GM19025 (cell line): ENCODE results near the gene IFIT5.
"Not testable (repeated sequence)": the region's sequence is repeated elsewhere in the genome, so short reads cannot be mapped to it uniquely, and the experiment has no call there.

Experiments used
- ATAC-seq: cut with Tn5 transposase; IDR thresholded peaks from one replicate; pipeline ENCODE4 v1.9.1; 2021; ENCODE audit warnings: mild to moderate bottlenecking, low read depth, moderate library complexity; ENCODE audit not compliant: unreplicated experiment

The IFIT5 gene

GRCh38 chr10:89392974-89393373, 21.4 kb upstream of the IFIT5 start:
- ATAC-seq, result peak; percentile 38

DNA sequence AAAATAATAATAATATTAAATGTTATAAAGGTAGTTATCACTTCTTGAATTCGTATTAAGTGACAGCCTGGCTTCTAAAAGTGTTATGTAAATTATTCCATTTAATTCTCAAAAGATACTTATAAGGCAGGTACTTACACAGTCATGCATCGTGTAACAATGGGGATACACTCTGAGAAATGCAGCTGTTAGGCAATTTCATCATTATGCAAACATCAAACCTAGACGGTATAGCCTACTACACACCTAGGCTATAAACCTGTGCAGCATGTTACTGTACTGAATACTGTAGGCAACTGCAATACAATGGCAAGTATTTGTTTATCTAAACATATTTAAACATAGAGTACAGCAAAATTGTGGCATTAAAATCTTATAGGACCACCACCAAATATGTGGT, 20.5 kb upstream of the IFIT5 start:
- no peak for ATAC-seq

DNA sequence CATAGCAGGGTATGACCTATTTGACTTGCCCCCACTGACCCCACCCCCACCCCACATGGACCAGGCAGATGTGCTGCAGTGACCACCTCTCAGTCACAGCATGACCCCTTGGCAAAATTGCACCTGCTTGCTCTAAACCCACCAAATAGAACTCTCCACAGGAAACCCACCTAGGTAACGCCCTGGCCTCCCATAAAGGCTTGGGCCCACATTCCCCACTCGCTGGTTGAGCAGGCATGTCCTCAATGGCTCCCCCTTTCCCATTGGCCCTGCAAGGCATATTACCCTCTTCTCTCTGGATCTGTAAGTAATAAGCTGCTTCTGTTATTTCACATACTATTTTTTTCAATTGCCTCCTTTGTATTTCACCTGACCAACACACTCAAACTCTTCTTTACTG, 19.2 kb upstream of the IFIT5 start:
- no peak for ATAC-seq

DNA sequence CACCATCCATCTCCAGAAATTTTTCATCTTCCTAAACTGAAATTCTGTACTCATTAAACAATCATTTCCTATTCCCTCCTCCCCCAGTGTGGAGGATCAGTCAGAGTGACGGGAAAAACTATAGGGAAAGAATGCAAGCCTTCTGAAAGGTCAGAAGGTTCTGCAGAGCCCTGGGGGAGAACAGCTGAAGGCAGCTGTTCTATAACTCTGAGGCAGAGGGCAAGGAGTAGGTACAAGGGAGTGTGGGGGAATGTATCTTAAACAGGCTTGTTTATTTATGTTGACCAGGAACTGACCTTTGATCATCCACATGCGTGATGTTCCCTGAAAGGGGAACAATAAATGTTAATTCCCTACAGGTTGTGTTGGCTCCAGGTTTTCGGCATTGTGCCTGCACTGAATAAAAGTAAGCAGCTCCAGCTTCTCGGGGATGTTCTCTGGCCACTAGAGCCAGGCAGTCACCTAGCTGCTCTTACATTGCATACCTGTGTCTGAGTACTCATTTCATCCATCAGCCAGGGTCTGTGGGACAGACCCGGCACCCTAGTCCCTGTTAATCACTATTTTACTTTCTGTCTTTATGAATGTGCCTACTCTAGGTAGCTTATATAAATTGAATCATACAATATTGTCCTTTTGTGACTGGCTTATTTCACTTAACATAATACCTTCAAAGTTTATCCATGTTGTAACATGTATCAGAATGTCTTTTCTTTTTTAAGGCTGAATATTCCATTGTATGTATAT, 16.2 kb upstream of the IFIT5 start:
- ATAC-seq, result no peak

DNA sequence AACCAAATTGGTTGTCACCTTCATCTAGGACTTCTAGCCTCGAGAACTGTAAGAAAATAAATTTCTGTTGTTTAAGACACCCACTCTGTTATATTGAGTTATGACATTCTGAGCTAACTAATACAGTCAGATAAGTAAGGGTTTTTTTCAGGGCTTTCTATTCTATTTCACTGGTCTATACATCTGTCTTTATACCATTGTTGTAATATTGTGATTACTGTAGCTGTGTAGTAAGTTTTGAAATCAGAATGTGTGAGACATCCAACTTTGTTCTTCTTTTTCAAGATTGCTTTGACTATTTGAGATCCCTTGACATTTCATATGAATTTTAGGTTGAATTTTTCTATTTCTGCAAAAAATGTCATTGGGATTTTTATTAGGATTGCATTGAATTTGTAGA, 14.4 kb upstream of the IFIT5 start:
- no peak for ATAC-seq

DNA sequence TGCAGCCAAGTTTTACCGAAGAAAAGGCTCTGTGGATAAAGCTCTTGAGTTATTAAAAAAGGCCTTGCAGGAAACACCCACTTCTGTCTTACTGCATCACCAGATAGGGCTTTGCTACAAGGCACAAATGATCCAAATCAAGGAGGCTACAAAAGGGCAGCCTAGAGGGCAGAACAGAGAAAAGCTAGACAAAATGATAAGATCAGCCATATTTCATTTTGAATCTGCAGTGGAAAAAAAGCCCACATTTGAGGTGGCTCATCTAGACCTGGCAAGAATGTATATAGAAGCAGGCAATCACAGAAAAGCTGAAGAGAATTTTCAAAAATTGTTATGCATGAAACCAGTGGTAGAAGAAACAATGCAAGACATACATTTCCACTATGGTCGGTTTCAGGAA, 11.3 kb upstream of the IFIT5 start:
- ATAC-seq, result no peak

- no peak for ATAC-seq
Measured at GRCh38 chr10:89404104-89405047, 10.0 kb upstream of the IFIT5 start.

GRCh38 chr10:89406178-89406577, 8.2 kb upstream of the IFIT5 start:
- ATAC-seq, result not testable (repeated sequence)

- not testable (repeated sequence) for ATAC-seq
Measured at GRCh38 chr10:89407792-89408191, 6.6 kb upstream of the IFIT5 start.

GRCh38 chr10:89409282-89409681, 5.1 kb upstream of the IFIT5 start:
- ATAC-seq, result not testable (repeated sequence)

DNA sequence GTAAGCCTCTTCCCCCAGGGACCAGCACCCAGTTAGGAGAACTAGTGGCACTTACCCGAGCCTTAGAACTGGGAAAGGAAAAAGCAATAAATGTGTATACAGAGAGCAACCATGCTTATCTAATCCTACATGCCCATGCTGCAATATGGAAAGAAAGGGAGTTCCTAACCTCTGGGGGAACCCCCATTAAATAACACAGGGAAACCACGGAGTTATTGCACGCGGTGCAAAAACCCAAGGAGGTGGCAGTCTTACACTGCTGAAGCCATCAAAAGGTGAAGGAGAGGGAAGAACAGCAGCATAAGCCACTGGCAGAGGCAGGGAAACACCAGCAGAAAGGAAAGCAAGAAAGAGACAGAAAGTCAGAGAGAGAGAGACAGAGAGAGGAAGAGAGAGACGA, 3.8 kb upstream of the IFIT5 start:
- not testable (repeated sequence) for ATAC-seq

- ATAC-seq, result not testable (repeated sequence)
Measured at GRCh38 chr10:89411135-89411534, 3.2 kb upstream of the IFIT5 start.

- ATAC-seq, result not testable (repeated sequence)
Measured at GRCh38 chr10:89412276-89412675, 2.1 kb upstream of the IFIT5 start.

DNA sequence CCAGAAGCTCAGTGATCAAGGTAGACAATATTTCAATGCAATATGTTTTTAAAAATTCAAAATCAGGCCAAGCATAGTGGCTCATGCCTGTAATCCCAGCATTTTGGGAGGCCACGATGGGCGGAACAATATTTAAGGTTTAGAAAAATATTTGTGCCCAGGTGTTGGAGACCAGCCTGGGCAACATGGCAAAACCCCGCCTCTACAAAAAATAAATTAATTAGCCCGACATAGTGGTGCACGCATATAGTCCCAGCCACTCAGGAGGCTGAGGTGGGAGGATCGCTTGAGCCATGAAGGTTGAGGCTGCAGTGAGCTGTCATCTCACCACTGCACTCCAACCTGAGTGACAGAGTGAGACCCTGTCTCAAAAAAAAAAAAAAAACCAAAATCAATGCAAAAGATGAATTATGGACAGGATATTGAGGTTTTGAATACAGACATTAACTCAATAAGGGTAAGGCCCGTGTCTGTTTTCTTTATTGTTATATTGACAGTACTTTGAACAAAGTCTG, 913 bp upstream of the IFIT5 start:
- no peak for ATAC-seq

DNA sequence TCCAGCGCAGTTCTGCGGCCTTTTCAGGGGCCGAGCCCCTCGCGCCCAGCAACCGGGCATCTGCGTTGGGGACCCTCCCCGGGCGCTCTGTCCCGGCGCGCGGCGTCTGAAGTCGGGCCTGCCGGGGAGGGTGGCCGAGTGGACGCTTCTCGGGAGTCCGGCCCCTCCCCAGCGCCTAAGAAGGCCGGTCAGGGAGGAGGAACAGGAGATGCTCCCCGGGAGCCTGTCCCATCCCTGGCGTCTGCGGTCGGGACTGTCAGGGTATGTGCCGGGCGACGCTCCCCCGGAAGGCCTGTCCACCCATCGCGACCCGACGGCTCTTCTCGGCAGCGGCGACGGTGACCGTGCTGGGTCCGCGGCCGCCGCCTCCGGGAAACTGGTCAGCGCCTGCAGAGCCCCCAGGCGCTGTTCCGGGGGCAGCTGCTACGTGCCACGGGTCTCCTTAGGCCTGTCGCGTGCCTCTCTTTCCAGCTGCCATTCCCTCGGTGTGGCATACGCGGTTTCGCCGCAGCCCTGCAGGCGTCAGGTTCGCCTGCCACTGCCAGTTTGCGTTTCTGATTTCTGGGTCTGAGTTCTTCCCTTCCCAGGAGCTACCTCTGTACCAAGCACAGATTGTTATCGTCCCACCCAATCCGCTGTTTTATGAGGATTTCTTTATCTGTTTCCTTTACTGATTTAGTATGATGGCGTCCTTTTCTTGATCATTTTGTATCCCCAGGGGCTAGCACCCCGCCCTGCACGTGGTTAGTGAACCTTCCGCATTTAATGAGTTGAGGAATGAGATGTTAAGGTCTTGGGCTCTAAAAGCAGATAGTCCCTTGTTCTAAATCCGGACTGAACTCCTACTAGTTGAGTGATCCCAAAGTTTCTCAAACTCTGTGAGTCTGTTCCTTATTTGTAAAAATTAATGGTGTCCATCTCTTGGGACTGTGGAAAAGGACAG, 782 bp downstream of the IFIT5 start:
- peak; percentile 28 for ATAC-seq

GRCh38 chr10:89416465-89416864, 2.1 kb downstream of the IFIT5 start:
- ATAC-seq, result no peak

- no peak for ATAC-seq
Measured at GRCh38 chr10:89419548-89419947, 5.2 kb downstream of the IFIT5 start.

GRCh38 chr10:89421018-89421476, 6.7 kb downstream of the IFIT5 start:
- ATAC-seq, result no peak

GRCh38 chr10:89425000-89425399, 10.6 kb downstream of the IFIT5 start:
- no peak for ATAC-seq

DNA sequence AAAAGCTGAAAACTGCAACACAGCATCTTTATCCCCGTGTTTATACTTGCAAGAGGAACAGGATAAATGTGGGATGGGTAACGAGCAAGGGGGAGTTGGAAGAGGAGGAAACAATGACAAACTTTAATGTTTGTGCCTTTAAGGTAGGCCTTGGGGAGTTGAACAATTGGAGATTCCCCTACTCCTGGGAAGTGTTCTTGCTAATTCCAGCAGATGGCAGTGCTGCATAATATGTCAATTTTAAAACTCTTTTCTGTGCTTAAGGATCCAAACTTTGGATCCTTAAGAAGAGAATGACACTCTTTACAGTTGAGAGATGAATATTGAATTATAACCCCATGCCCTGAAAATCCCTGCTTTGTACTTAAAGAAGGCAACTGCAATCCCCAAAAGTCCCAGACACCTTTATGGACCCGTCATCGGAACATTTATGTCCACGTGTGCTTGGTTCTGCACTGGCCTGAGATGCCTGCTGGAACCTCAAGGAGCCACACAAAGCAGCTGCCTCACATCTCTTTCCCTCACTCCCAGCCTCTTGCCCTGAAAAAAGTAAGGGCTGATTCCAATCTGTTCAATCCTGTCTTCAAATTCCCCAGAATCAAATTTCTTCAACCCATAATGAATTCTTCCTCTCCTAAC, 12.0 kb downstream of the IFIT5 start:
- no peak for ATAC-seq
